Vagina (tissue), 2 donors: Measurements from ENCODE around the gene RGS6. TPM values are rescaled to one million over a fixed set of nuclear protein-coding genes. Genes with fewer than 3 reads are reported as not detected.

Experiments used
- DNase-seq, 2 donors: peaks; one replicate each; pipeline ENCODE4 v3.0.0-alpha.2; 2017; ENCODE audit errors: extremely low spot score in 2 of 2
- H3K27ac ChIP-seq: fragments of 200-600 bp; sonication (generic); one replicate; pipeline ENCODE4 v1.5.1; 2019
- H3K27me3 ChIP-seq: fragments of 200-600 bp; sonication (generic); one replicate; pipeline ENCODE4 v1.5.1; 2019
- H3K36me3 ChIP-seq, 2 donors: fragments of 200-600 bp; sonication (generic); one replicate each; pipeline ENCODE4 v1.5.1; 2017 to 2019
- H3K4me1 ChIP-seq: fragments of 200-600 bp; sonication (generic); one replicate; pipeline ENCODE4 v1.5.1; 2019
- H3K4me3 ChIP-seq, 2 donors: fragments of 200-600 bp; sonication (generic); 1 replicate in 1 of 2; 2 replicates in 1 of 2; pipeline ENCODE4 v1.5.1; 2016 to 2019
- H3K9me3 ChIP-seq: fragments of 200-600 bp; sonication (generic); one replicate; pipeline ENCODE4 v1.5.1; 2019
- POLR2A ChIP-seq, 2 donors: fragments of 450-650 bp; IDR thresholded peaks; one replicate each; pipeline ENCODE4 v1.6.1; 2017; ENCODE audit warnings: antibody characterized with exemption in 2 of 2, mild to moderate bottlenecking in 2 of 2, moderate library complexity in 2 of 2
- POLR2AphosphoS5 ChIP-seq, 2 donors: sonication (generic); formaldehyde crosslinking; IDR thresholded peaks; one replicate each; pipeline ENCODE4 v1.9.0; 2017; ENCODE audit warnings: antibody characterized with exemption in 2 of 2, mild to moderate bottlenecking in 2 of 2, low read depth in 1 of 2; ENCODE audit not compliant: insufficient read depth in 1 of 2
- intact Hi-C: fragments of 100-400 bp; cut with DNase I; formaldehyde crosslinking; loops from one replicate; pipeline ENCODE4 v1.15.1; 2023
- total RNA-seq: library from RNA; depleted of rRNA; stranded (reverse); fragments of >200 nt; gene quantifications from one replicate; pipeline ENCODE4 v1.2.3, GENCODE V29; 2016
- TF ChIP-seq, protein P1 (sequence below), 3 experiments: fragments of 450-650 bp in 2 of 3; fragments of 200-600 bp in 1 of 3; sonication (generic) in 1 of 3; IDR thresholded peaks; one replicate each; pipeline ENCODE4 v1.5.1; 2017 to 2019; ENCODE audit warnings: antibody characterized with exemption in 3 of 3, mild to moderate bottlenecking in 2 of 3, moderate library complexity in 2 of 3

RGS6 gene
- total RNA-seq, 1 donor from 2014 or later: 2.0 TPM

DNA sequence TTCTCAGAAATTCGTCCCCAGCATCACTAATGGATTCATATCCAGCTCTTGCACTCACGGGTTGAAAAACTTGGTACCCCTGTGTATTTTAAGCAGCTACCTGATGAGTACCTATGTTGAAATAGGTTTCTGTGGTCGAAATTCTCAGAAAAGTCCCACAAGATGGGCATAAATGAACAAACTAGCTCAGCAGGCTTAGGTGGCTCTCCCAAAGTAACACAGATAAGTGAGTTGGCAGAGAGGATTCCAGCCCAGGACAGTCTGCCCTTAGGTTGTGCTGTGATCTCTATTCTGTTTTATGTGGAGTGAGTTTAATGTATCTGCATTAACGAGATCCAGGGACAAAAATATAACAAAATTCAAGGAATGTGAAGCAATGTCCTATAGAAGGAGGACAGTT, 92.3 kb downstream of the RGS6 start:
- no peaks in the 10 kb centered on the region for H3K27me3 ChIP-seq
- intact Hi-C loops: no loop called here
- TF ChIP-seq POLR2AphosphoS5 (IDR thresholded peaks at IDR 0.05; ENCODE audit: insufficient read depth in 1 of 2, low read depth in 1 of 2) (no peak), POLR2A (IDR thresholded peaks at IDR 0.05) (no peak)
- TF ChIP-seq, protein P1, sequence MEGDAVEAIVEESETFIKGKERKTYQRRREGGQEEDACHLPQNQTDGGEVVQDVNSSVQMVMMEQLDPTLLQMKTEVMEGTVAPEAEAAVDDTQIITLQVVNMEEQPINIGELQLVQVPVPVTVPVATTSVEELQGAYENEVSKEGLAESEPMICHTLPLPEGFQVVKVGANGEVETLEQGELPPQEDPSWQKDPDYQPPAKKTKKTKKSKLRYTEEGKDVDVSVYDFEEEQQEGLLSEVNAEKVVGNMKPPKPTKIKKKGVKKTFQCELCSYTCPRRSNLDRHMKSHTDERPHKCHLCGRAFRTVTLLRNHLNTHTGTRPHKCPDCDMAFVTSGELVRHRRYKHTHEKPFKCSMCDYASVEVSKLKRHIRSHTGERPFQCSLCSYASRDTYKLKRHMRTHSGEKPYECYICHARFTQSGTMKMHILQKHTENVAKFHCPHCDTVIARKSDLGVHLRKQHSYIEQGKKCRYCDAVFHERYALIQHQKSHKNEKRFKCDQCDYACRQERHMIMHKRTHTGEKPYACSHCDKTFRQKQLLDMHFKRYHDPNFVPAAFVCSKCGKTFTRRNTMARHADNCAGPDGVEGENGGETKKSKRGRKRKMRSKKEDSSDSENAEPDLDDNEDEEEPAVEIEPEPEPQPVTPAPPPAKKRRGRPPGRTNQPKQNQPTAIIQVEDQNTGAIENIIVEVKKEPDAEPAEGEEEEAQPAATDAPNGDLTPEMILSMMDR (IDR thresholded peaks at IDR 0.05): no peak

DNA sequence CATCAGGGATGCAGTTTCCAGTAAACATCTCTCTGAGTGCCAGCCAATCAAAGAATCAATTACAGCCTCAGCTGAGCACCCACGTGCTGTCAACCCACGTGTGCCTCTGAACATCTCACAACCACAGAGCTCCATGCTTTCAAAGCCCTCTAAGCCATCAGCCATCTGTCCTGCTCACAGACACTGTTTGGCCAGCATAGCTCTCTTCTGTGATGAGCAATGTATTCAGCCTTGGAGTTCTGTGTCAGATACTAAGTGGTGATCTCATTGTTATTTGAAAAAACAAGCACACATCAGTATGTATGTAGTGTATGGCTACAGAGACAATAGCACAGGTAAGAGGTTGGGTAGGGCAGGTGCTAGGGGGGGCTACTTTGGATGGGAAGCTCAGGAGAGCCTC, 94.3 kb downstream of the RGS6 start:
- no peaks in the 10 kb centered on the region for H3K9me3 ChIP-seq
- no peak for DNase-seq
- H3K36me3 ChIP-seq: no peaks in the 10 kb centered on the region
- no peaks in the 10 kb centered on the region for H3K4me1 ChIP-seq
- intact Hi-C loops: no loop called here
- no peak for TF ChIP-seq POLR2AphosphoS5 (IDR thresholded peaks at IDR 0.05; ENCODE audit: insufficient read depth in 1 of 2, low read depth in 1 of 2)
- no peaks in the 10 kb centered on the region for H3K27me3 ChIP-seq
- no peak overlapping the region for H3K27ac ChIP-seq
- no peak overlapping the region for H3K4me3 ChIP-seq

More for the DNA sequence above, 92.3 kb downstream of the RGS6 start:
- H3K36me3 ChIP-seq: no peaks in the 10 kb centered on the region
- H3K27ac ChIP-seq: no peak overlapping the region
- H3K4me3 ChIP-seq: no peak overlapping the region
- no peak for DNase-seq
- no peaks in the 10 kb centered on the region for H3K9me3 ChIP-seq
- no peaks in the 10 kb centered on the region for H3K4me1 ChIP-seq

DNA sequence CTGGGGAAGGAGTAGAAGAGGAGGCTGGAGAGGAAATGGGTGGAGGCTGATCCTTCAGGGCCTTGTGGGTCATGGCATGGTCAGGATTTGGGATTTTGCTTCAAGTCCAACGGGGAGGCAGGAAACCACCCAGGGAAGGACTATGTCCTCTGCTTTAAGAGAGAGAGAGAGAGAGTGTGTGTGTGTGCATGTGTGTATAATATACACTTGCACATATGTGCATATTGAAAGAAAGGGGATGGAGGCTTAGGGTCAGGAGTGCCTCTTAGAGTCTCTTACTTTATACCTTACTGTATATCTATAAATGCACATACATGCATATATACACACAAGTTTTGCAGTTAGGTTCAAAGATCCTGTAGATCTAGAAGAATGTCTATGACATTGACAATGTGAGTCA, 94.8 kb downstream of the RGS6 start:
- no peak overlapping the region for H3K4me3 ChIP-seq
- no peak overlapping the region for H3K27ac ChIP-seq
- H3K9me3 ChIP-seq: no peaks in the 10 kb centered on the region
- TF ChIP-seq, protein P1 (IDR thresholded peaks at IDR 0.05): no peak
- no peak for TF ChIP-seq POLR2AphosphoS5 (IDR thresholded peaks at IDR 0.05; ENCODE audit: insufficient read depth in 1 of 2, low read depth in 1 of 2)
- no peak for TF ChIP-seq POLR2A (IDR thresholded peaks at IDR 0.05)
- intact Hi-C loops: no loop called here
- H3K36me3 ChIP-seq: no peaks in the 10 kb centered on the region
- no peaks in the 10 kb centered on the region for H3K4me1 ChIP-seq
- no peak for DNase-seq
- H3K27me3 ChIP-seq: no peaks in the 10 kb centered on the region

DNA sequence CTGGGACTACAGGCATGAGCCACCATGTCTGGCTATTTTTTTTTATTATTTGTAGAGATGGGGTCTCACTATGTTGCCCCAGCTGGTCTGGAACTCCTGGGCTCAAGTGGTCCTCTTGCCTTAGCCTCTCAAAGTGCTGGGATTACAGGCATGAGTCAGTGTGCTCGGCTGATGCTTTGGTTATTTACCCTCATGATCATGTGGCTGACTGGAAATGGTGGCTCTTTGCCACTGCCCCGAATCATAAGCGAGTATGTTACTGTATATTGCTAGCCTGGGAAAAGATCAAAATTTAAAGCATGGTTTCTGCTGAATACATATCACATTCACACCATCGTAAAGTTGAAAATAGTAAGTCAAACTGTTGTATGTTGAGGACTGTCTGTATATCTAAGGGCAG, 101.1 kb downstream of the RGS6 start:
- H3K27me3 ChIP-seq: no peaks in the 10 kb centered on the region
- H3K27ac ChIP-seq: no peak overlapping the region
- no peaks in the 10 kb centered on the region for H3K9me3 ChIP-seq
- H3K4me1 ChIP-seq: no peaks in the 10 kb centered on the region
- intact Hi-C loops: no loop called here
- H3K4me3 ChIP-seq: no peak overlapping the region
- no peak for DNase-seq
- H3K36me3 ChIP-seq: no peaks in the 10 kb centered on the region
- TF ChIP-seq, protein P1 (IDR thresholded peaks at IDR 0.05): no peak
- TF ChIP-seq POLR2A (IDR thresholded peaks at IDR 0.05) (no peak), POLR2AphosphoS5 (IDR thresholded peaks at IDR 0.05; ENCODE audit: insufficient read depth in 1 of 2, low read depth in 1 of 2) (no peak)

DNA sequence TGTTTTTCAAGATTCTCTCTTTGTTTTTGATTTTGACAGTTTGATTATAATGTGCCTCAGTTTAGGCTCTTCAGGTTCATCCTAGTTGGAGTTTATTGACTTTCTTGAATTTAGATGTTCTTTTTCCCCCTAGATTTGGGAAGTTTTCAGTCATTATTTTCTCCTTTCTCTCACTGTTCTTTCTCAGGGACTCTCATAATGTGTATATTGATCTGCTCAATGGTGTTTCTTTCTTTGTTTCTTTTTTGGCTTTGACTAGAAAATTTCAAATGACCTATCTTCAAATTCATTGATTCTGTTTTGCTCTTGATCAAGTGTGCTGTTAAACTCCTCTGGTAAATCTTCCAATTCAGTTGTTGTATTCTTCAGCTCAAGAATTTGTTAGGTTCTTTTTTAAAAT, 108.3 kb downstream of the RGS6 start:
- H3K36me3 ChIP-seq: no peaks in the 10 kb centered on the region
- no peaks in the 10 kb centered on the region for H3K27me3 ChIP-seq
- H3K4me1 ChIP-seq: no peaks in the 10 kb centered on the region
- DNase-seq: no peak
- H3K9me3 ChIP-seq: no peaks in the 10 kb centered on the region
- no peak overlapping the region for H3K4me3 ChIP-seq
- TF ChIP-seq, protein P1 (IDR thresholded peaks at IDR 0.05): no peak
- TF ChIP-seq POLR2A (IDR thresholded peaks at IDR 0.05): no peak
- no peak for TF ChIP-seq POLR2AphosphoS5 (IDR thresholded peaks at IDR 0.05; ENCODE audit: insufficient read depth in 1 of 2, low read depth in 1 of 2)
- no peak overlapping the region for H3K27ac ChIP-seq
- intact Hi-C loops: no loop called here

DNA sequence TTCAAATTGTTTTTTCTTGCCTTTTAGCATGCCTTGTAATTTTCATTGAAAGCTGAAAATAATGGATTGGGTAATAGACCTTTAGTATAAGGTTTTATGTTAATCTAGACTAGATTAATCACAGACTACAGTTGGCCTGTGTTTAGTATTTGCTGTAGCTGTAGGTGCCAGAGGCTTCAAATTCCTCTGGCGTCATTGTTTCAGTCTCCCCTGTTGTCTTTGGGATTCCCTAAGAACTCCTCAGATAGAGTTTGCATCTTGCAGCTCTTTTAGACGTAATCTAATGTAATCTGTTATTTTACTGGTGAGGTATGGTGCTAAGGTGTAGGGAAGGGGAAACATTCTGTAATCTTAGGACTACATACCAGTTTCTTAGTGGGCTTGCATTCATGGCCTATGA, 113.0 kb downstream of the RGS6 start:
- Histone ChIP-seq H3K36me3 (no peaks in the 10 kb centered on the region), H3K9me3 (no peaks in the 10 kb centered on the region), H3K27ac (no peak overlapping the region), H3K27me3 (no peaks in the 10 kb centered on the region), H3K4me3 (no peak overlapping the region), H3K4me1 (no peaks in the 10 kb centered on the region)
- TF ChIP-seq, protein P1 (IDR thresholded peaks at IDR 0.05): no peak
- TF ChIP-seq POLR2AphosphoS5 (IDR thresholded peaks at IDR 0.05; ENCODE audit: insufficient read depth in 1 of 2, low read depth in 1 of 2): no peak
- TF ChIP-seq POLR2A (IDR thresholded peaks at IDR 0.05): no peak
- DNase-seq: no peak
- intact Hi-C loops: no loop called here
